IPS-15b (cell line): ENCODE results near the gene SP110.

ENCODE experiments used
- H3K27me3 ChIP-seq: one replicate; pipeline ENCODE4 v1.6.1; 2013; ENCODE audit warnings: low read length; ENCODE audit not compliant: control insufficient read depth, insufficient read depth
- H3K36me3 ChIP-seq: one replicate; pipeline ENCODE4 v1.6.1; 2013; ENCODE audit warnings: low read length; ENCODE audit not compliant: control insufficient read depth, insufficient read depth
- H3K4me1 ChIP-seq: one replicate; pipeline ENCODE4 v1.6.1; 2013; ENCODE audit warnings: mild to moderate bottlenecking, low read length; ENCODE audit not compliant: control insufficient read depth, insufficient read depth
- H3K4me3 ChIP-seq: one replicate; pipeline ENCODE4 v1.5.1; 2013; ENCODE audit warnings: low read depth, low read length
- H3K9ac ChIP-seq: one replicate; pipeline ENCODE4 v1.6.1; 2013; ENCODE audit warnings: low read depth, mild to moderate bottlenecking, low read length
- H3K9me3 ChIP-seq: one replicate; pipeline ENCODE4 v1.6.1; 2013; ENCODE audit warnings: mild to moderate bottlenecking, low read length; ENCODE audit not compliant: control insufficient read depth, insufficient read depth

The SP110 gene

DNA sequence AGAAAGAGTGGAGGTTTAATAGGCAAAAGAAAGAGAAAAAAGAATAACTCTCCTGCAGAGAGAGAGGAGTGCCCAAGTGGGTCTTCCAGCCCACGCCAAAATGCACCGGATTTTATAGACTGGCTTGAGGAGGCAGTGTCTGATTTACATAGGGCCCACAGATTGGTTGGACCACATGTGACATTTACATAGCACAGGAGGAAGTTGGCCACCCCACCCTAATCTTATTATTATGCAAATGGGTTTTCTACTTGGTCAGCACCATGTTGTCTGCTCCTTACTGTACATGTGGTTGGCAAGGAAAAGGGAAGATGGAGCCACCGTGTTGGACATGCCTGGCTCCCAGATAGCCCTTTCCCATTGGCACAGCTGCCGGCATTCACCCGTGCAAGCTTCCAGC lies 56.8 kb downstream of the SP110 start:
- no peak overlapping the region for H3K9ac ChIP-seq
- H3K4me3 ChIP-seq, result no peak overlapping the region
- no peaks in the 10 kb centered on the region for H3K27me3 ChIP-seq
- no peaks in the 10 kb centered on the region for H3K9me3 ChIP-seq
- H3K4me1 ChIP-seq, result no peaks in the 10 kb centered on the region
- H3K36me3 ChIP-seq, result no peaks in the 10 kb centered on the region

- H3K9ac ChIP-seq, result no peak overlapping the region
- H3K4me3 ChIP-seq, result no peak overlapping the region
- H3K27me3 ChIP-seq, result no peaks in the 10 kb centered on the region
- H3K4me1 ChIP-seq, result no peaks in the 10 kb centered on the region
- no peaks in the 10 kb centered on the region for H3K9me3 ChIP-seq
- no peaks in the 10 kb centered on the region for H3K36me3 ChIP-seq
Observed at GRCh38 chr2:230161184-230161583, 58.6 kb downstream of the SP110 start.

- H3K4me1 ChIP-seq, result no peaks in the 10 kb centered on the region
- no peaks in the 10 kb centered on the region for H3K36me3 ChIP-seq
- no peak overlapping the region for H3K4me3 ChIP-seq
- no peaks in the 10 kb centered on the region for H3K27me3 ChIP-seq
- no peak overlapping the region for H3K9ac ChIP-seq
- H3K9me3 ChIP-seq, result no peaks in the 10 kb centered on the region
Observed at GRCh38 chr2:230160112-230160660, 59.6 kb downstream of the SP110 start.

- H3K36me3 ChIP-seq, result no peaks in the 10 kb centered on the region
- H3K9me3 ChIP-seq, result no peaks in the 10 kb centered on the region
- no peak overlapping the region for H3K9ac ChIP-seq
- no peaks in the 10 kb centered on the region for H3K4me1 ChIP-seq
- H3K4me3 ChIP-seq, result no peak overlapping the region
- H3K27me3 ChIP-seq, result no peaks in the 10 kb centered on the region
Observed at GRCh38 chr2:230158468-230158867, 61.3 kb downstream of the SP110 start.

DNA sequence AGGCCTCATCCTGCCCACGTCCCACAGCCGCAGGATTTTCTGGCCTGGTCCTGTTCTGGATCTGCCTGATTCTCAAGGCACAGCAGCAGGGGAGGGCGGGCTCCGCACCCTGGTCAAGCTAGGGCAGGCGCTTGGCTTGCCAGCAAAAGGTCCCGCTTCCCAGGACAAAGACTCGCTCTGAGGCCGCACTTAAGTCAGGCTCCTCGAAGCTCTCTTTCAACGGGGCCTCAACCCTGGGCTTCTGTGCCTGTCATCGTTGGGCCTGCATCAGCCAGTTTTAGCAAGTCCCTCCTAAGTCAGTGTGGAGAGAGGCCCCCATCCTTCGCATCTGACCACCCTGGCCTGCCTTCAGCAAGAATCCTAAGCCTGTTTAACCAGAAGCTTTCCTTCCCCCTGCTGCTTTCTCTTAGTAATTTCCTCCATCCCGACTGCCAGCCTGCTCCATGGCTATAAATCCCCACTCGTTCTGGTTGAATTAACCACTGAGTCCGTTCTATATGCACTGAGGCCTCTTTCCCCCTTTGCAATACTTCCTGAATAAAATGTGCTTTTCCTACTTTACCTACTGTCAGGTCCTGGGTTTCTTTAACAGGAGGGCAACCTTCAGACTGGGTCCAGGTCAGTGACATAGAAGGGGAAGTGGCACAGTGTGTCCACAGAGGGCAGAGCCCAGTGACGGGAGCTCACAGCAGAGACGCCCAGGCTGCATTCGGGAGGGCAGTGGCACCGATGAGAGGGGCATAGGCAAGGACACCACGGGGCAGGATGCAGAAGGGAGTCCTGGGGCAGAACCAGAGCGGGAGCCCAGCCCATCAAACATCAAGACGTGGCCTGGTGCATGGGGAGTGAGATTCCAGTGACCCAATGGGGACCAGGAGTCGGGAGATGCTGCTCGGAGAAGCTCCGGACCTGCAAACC lies 62.7 kb downstream of the SP110 start:
- Histone ChIP-seq H3K9ac (no peak overlapping the region), H3K27me3 (no peaks in the 10 kb centered on the region), H3K4me3 (no peak overlapping the region), H3K4me1 (no peaks in the 10 kb centered on the region), H3K36me3 (no peaks in the 10 kb centered on the region), H3K9me3 (no peaks in the 10 kb centered on the region)

DNA sequence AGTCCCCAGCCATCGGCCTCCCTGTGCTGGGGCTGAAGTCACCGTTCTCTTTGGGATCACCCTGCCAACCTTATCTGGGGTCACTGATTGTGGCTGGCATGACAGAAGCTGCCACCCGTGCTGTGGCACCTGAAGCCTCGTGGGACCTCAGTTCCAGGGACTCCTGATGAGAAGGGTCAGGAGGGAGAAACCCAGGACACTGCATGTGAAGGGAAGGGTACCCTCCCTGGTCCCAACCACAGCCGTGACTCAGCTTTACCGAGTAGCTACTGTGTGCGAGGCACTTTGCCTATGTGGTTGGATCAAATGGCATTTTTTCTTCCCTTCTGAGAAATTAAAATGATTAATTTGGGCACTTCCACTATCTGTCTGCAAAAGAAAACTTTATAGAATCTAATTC lies 64.4 kb downstream of the SP110 start:
- H3K4me1 ChIP-seq, result no peaks in the 10 kb centered on the region
- no peaks in the 10 kb centered on the region for H3K36me3 ChIP-seq
- no peak overlapping the region for H3K9ac ChIP-seq
- no peak overlapping the region for H3K4me3 ChIP-seq
- no peaks in the 10 kb centered on the region for H3K27me3 ChIP-seq
- H3K9me3 ChIP-seq, result no peaks in the 10 kb centered on the region

DNA sequence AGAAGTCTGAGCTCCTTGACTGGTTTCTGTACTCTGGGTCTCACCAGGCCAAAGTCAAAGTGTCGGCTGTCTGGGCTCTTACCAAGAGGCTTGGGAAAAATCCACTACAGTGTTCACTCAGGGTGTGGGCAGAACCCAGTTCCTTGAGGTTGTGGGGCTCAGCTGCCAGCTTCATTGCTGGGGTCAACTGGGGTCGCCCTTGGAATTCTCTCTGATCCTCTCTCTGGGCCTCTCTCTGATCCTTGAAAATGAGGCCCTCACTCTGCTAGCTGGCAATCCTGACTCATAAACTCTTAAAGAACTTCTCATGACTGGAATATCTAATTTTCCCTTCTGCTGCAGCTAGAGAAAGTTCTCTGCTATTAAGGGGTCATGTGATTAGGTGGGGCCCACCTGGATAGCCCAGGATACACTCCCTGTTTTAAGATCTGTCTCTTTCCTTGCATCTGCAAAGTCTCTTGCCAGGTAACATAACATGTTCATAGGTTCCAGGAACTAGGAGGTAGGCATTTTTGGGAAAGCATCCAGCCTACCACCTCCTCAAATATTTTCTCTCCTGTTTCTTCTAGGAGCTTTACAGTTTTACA lies 66.3 kb downstream of the SP110 start:
- Histone ChIP-seq H3K4me3 (no peak overlapping the region), H3K27me3 (no peaks in the 10 kb centered on the region), H3K36me3 (no peaks in the 10 kb centered on the region), H3K9me3 (no peaks in the 10 kb centered on the region), H3K9ac (no peak overlapping the region), H3K4me1 (no peaks in the 10 kb centered on the region)

DNA sequence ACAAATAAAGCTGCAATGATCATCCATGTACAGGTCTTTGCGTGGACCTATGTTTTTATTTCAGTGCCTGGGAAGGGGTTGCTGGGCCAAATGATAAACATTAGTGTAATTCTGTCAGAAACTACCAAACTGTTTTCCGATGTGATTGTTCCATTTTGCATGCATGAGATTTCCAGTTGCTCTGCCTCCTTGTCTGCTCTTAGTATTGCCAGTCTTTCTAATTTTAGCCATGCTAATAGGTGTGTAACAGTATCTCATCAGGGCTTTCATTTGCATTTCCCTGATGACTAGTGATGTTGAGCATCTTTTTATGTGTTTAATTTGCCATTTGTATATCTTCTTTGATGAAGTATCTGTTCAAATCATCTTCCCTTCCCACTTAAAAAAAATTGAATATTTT lies 67.5 kb downstream of the SP110 start:
- no peaks in the 10 kb centered on the region for H3K27me3 ChIP-seq
- no peak overlapping the region for H3K9ac ChIP-seq
- H3K9me3 ChIP-seq, result no peaks in the 10 kb centered on the region
- H3K4me1 ChIP-seq, result no peaks in the 10 kb centered on the region
- H3K4me3 ChIP-seq, result no peak overlapping the region
- no peaks in the 10 kb centered on the region for H3K36me3 ChIP-seq

DNA sequence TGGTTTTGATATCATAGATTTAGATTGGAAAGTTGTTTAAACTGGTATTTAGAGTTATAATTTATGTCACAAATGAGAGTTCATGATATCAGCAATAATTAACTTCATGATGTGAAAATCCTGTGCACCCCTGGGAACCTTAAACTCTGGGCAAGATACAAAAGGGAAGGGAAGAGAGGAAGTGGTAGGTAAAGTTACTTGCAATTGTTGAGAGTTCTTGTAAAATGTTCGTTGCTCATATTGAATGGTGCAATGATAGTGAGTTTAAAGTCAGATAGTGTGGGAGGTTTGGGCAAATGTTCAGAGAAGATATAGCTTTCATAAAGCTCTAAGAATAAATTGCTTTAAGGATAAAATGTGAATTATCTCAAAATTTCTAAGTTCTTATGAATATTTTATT lies 75.4 kb downstream of the SP110 start:
- Histone ChIP-seq H3K27me3 (no peaks in the 10 kb centered on the region), H3K36me3 (peaks cover 3% of the 10 kb centered on the region), H3K9ac (no peak overlapping the region), H3K4me1 (no peaks in the 10 kb centered on the region), H3K9me3 (peaks cover 7% of the 10 kb centered on the region), H3K4me3 (no peak overlapping the region)

GRCh38 chr2:230140667-230141066 lies 79.1 kb downstream of the SP110 start:
- H3K36me3 ChIP-seq, result peaks cover 3% of the 10 kb centered on the region

DNA sequence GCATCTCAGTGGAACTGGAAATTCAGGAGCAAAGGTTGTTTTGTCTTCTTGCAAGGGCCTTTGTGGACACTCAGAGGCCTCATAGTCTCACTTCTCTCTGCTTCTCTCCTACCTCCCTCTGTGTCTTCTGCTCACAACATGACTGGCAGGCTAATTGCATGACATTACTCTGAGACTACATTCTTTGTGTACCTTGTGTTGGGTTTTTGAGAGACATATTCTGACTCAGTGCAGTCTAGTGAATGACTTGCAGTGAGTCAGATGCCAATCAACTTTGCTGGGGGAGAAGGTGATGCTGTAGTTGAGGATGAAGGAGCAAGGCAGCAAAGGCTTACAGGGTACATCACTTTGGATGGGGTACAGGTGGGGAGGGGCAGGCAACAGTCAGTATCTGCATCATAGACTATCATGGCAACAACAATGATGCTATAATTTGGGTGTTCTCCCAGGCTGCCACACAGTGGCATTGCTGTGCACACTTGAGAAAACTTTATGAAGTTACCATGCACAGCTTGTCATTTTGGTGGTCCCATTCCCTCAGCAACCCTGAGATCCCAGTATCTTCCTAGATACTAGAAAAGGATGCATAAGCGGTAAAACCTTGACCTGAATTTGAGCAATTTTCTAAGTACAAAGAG lies 81.8 kb downstream of the SP110 start:
- Histone ChIP-seq H3K9me3 (peaks cover 7% of the 10 kb centered on the region), H3K27me3 (no peaks in the 10 kb centered on the region), H3K4me3 (no peak overlapping the region), H3K36me3 (peaks cover 3% of the 10 kb centered on the region), H3K4me1 (no peaks in the 10 kb centered on the region), H3K9ac (no peak overlapping the region)

More at GRCh38 chr2:230140667-230141066, 79.1 kb downstream of the SP110 start:
- no peaks in the 10 kb centered on the region for H3K4me1 ChIP-seq
- H3K27me3 ChIP-seq, result no peaks in the 10 kb centered on the region
- peaks cover 7% of the 10 kb centered on the region for H3K9me3 ChIP-seq
- no peak overlapping the region for H3K9ac ChIP-seq
- no peak overlapping the region for H3K4me3 ChIP-seq
